Gastrocnemius medialis (tissue), 4 donors: Measurements from ENCODE around the gene CD3E.

Experiments
- POLR2A ChIP-seq, 2 donors: fragments of 450-650 bp; IDR thresholded peaks; one replicate each; pipeline ENCODE4 v1.6.1; 2017; ENCODE audit warnings: antibody characterized with exemption in 2 of 2, mild to moderate bottlenecking in 2 of 2, moderate library complexity in 2 of 2
- TF ChIP-seq, protein P1 (sequence below), 5 experiments: fragments of 450-650 bp in 3 of 5; fragments of 200-600 bp in 2 of 5; sonication (generic) in 2 of 5; IDR thresholded peaks in 4 of 5; conservative IDR thresholded peaks in 1 of 5; 1 replicate in 4 of 5; 2 replicates in 1 of 5; pipeline ENCODE4 v1.5.1; 2016 to 2019; ENCODE audit warnings: antibody characterized with exemption in 5 of 5, mild to moderate bottlenecking in 3 of 5, moderate library complexity in 3 of 5

DNA sequence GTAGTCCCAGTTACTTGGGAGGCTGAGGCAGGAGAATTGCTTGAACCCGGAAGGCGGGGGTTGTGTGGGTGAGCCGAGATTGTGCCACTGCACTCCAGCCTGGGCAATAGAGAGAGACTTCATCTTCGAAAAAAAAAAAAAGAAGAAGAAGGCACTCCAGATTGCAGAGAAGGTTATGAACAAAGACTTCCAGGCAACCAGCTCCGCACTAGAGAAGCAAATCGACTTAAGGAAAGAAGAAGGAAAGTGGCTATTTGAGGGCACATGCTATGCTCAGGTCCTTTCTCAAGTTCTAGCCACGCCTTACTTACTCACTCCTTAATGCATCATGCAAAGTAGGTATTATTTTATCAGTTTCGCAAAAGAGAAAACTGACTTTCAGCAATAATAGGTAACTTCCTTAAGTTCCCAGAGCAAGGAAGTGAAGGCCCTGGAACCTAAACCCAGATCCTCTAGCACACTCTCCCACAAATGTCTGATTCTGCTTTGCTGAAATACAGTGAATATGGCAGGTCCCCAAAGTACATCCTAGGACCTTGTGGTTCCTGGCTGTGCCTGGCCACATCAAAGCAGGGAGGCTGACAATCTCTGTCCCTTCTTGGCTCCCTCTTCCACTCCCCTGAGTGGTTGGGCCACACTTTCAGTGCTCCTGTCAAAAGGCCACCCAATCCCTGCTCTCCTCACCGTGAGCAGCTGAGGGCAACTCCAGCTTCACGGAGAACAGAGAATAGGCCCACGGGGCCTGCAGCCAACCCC is 14.2 kb downstream of the CD3E start:
- no peak for TF ChIP-seq POLR2A (IDR thresholded peaks at IDR 0.05)
- TF ChIP-seq, protein P1, sequence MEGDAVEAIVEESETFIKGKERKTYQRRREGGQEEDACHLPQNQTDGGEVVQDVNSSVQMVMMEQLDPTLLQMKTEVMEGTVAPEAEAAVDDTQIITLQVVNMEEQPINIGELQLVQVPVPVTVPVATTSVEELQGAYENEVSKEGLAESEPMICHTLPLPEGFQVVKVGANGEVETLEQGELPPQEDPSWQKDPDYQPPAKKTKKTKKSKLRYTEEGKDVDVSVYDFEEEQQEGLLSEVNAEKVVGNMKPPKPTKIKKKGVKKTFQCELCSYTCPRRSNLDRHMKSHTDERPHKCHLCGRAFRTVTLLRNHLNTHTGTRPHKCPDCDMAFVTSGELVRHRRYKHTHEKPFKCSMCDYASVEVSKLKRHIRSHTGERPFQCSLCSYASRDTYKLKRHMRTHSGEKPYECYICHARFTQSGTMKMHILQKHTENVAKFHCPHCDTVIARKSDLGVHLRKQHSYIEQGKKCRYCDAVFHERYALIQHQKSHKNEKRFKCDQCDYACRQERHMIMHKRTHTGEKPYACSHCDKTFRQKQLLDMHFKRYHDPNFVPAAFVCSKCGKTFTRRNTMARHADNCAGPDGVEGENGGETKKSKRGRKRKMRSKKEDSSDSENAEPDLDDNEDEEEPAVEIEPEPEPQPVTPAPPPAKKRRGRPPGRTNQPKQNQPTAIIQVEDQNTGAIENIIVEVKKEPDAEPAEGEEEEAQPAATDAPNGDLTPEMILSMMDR (IDR thresholded peaks at IDR 0.05 in 4 of 5, conservative IDR thresholded peaks at IDR 0.05 in 1 of 5): no peak
